Measurements from ENCODE around the gene EPG5. TPM values are rescaled to one million over a fixed set of nuclear protein-coding genes. Genes with fewer than 3 reads are reported as not detected.

EPG5 gene
- total RNA-seq, 1 experiment from 2014 or later = 16.1 TPM

GRCh38 chr18:45801416-45802004 lies 165.6 kb downstream of the EPG5 start:
- H3K79me2 ChIP-seq (ENCODE audit: insufficient read depth, low read length) = no peaks in the 10 kb centered on the region
- H2BK20ac ChIP-seq (ENCODE audit: low read depth, low read length, poor library complexity, severe bottlenecking) = no peak overlapping the region
- H3K4me1 ChIP-seq (ENCODE audit: insufficient read depth, low read length) = no peaks in the 10 kb centered on the region; the same call in 1 of the 2 replicates
- no peak overlapping the region for H3K4me2 ChIP-seq (ENCODE audit: insufficient read depth, insufficient read length, low read length)
- peaks cover 13% of the 10 kb centered on the region for H3K9me3 ChIP-seq (ENCODE audit: control insufficient read depth, low read depth, low read length)
- H3K4me1 Mint-ChIP-seq = peaks cover 3% of the 10 kb centered on the region in 2 experiments
- H2BK120ac ChIP-seq (ENCODE audit: low read depth, low read length, poor library complexity, severe bottlenecking) = no peak overlapping the region
- H3K27me3 Mint-ChIP-seq (ENCODE audit: low read depth) = peaks cover 2% of the 10 kb centered on the region; the same call in 1 of the 2 replicates
- no peak overlapping the region for H3K27ac Mint-ChIP-seq
- no peak overlapping the region for H3K18ac ChIP-seq (ENCODE audit: insufficient read length, low read depth, low read length)
- no peak overlapping the region for H3K23ac ChIP-seq (ENCODE audit: insufficient read length, low read depth, low read length)
- no peak overlapping the region for H3K27ac ChIP-seq (ENCODE audit: insufficient read length, low read depth, low read length)
- H3K9me3 Mint-ChIP-seq = peaks cover 59 to 63% of the 10 kb centered on the region in 2 experiments
- no peak overlapping the region for H3K56ac ChIP-seq (ENCODE audit: insufficient read length, low read depth, low read length)
- H2BK15ac ChIP-seq (ENCODE audit: low read depth, low read length) = no peak overlapping the region
- no peak overlapping the region for H4K8ac ChIP-seq (replicated peaks; ENCODE audit: insufficient read length, low read depth, low read length)
- H3K23me2 ChIP-seq (ENCODE audit: insufficient read length, low read depth, low read length, poor library complexity, severe bottlenecking) = no peaks in the 10 kb centered on the region
- H3K79me1 ChIP-seq (ENCODE audit: insufficient read depth, low read depth, low read length, poor library complexity, severe bottlenecking) = no peaks in the 10 kb centered on the region
- H3K4ac ChIP-seq (ENCODE audit: low read depth, low read length) = no peak overlapping the region
- H2BK12ac ChIP-seq (ENCODE audit: insufficient read length, low read depth, low read length) = no peak overlapping the region
- no peak for DNase-seq
- H3T11ph ChIP-seq (ENCODE audit: low read length) = no peak overlapping the region
- no peak overlapping the region for H3K4me3 Mint-ChIP-seq
- WGBS (ENCODE audit: extremely low coverage, insufficient read length, low lambda C conversion rate) = no CpG with 5 or more reads among the region's 1 CpG
- no peaks in the 10 kb centered on the region for H3K27me3 ChIP-seq (ENCODE audit: insufficient read depth, low read length)
- TF ChIP-seq CTCF (conservative IDR thresholded peaks at IDR 0.05) = no peak
- H3K9ac ChIP-seq (ENCODE audit: extremely low read depth, insufficient read length, low read length) = no peak overlapping the region
- no peak overlapping the region for H2AK5ac ChIP-seq (ENCODE audit: insufficient read length, low read length)
- peaks cover 18 to 55% (median 36%) of the 10 kb centered on the region in 3 experiments for H3K36me3 Mint-ChIP-seq (ENCODE audit: insufficient read depth in 1 of 3, low read depth in 3 of 3)
- H2AFZ ChIP-seq (ENCODE audit: low read length) = no peak overlapping the region
- no peak overlapping the region for H2BK5ac ChIP-seq (ENCODE audit: insufficient read length, low read length)
- no peak overlapping the region for H4K5ac ChIP-seq (ENCODE audit: insufficient read length, low read depth, low read length)
- no peak overlapping the region for H3K14ac ChIP-seq (ENCODE audit: insufficient read depth, low read length)
- no peak overlapping the region for H4K91ac ChIP-seq (ENCODE audit: insufficient read length, low read depth, low read length)
- H4K20me1 ChIP-seq (ENCODE audit: control insufficient read depth, insufficient read depth, insufficient read length) = no peaks in the 10 kb centered on the region

Other genes with a start within 250 kb of the EPG5 start
- gene SLC14A1, start 243.1 kb downstream of the EPG5 start, total RNA-seq (2021) = not detected in 2 replicates
- 0.13 TPM in 2 replicates for gene SIGLEC15, start 141.7 kb downstream of the EPG5 start, total RNA-seq (2021)
- gene PSTPIP2, start 104.9 kb upstream of the EPG5 start, total RNA-seq (2021) = 3.3 and 3.6 TPM in 2 replicates
- gene ATP5F1A, start 131.0 kb upstream of the EPG5 start, total RNA-seq (2021) = 625 and 626 TPM in 2 replicates
- 81.8 and 87.0 TPM in 2 replicates for gene HAUS1, start 137.1 kb upstream of the EPG5 start, total RNA-seq (2021)